ENCODE measurements around the gene SLC25A48.

- TF ChIP-seq POLR2AphosphoS5 (IDR thresholded peaks at IDR 0.05; ENCODE audit: low read depth, low read length) (no peak), POLR2A (IDR thresholded peaks at IDR 0.05; ENCODE audit: low read depth, low read length) (no peak), TAF1 (IDR thresholded peaks at IDR 0.05; ENCODE audit: low read depth, low read length) (no peak), SPI1 (IDR thresholded peaks at IDR 0.05; ENCODE audit: low read depth, low read length) (no peak)
These were observed 19.7 kb upstream of the SLC25A48 start for GRCh38 chr5:135814812-135815211.

Data from GM12891 (cell line).